Measurements from ENCODE around the gene GNAO1. TPM values are rescaled to one million over a fixed set of nuclear protein-coding genes. Genes with fewer than 3 reads are reported as not detected.
"Not testable (repeated sequence)": the region's sequence is repeated elsewhere in the genome, so short reads cannot be mapped to it uniquely, and the experiment has no call there.

Gene GNAO1
- total RNA-seq, 1 donor from 2014 or later, result 14.6 TPM

GRCh38 chr16:56373003-56373402, 181.7 kb downstream of the GNAO1 start:
- DNase-seq (ENCODE audit: low spot score, unreplicated experiment), result no peak
- peaks cover 2% of the 10 kb centered on the region for H3K9me3 Mint-ChIP-seq (ENCODE audit: low read depth)
- H3K27me3 Mint-ChIP-seq, result no peaks in the 10 kb centered on the region
- H3K27ac Mint-ChIP-seq, result no peak overlapping the region
- H3K36me3 Mint-ChIP-seq (ENCODE audit: insufficient read depth), result peaks cover 13% of the 10 kb centered on the region
- peaks cover 27% of the 10 kb centered on the region for H3K4me1 Mint-ChIP-seq (ENCODE audit: low read depth)
- no peak overlapping the region for H3K4me3 Mint-ChIP-seq (ENCODE audit: low read depth)
- no peak for TF ChIP-seq CTCF (IDR thresholded peaks at IDR 0.05; ENCODE audit: unreplicated experiment)

- not testable (repeated sequence) for H3K27me3 Mint-ChIP-seq, H3K27ac Mint-ChIP-seq
- peaks cover 38% of the 10 kb centered on the region for H3K36me3 Mint-ChIP-seq (ENCODE audit: insufficient read depth)
Observed at GRCh38 chr16:56375792-56376191, 184.5 kb downstream of the GNAO1 start.

GRCh38 chr16:56379044-56379443, 187.8 kb downstream of the GNAO1 start:
- H3K4me3 Mint-ChIP-seq (ENCODE audit: low read depth); DNase-seq (ENCODE audit: low spot score, unreplicated experiment); H3K27me3 Mint-ChIP-seq; H3K27ac Mint-ChIP-seq: not testable (repeated sequence)
- H3K4me1 Mint-ChIP-seq (ENCODE audit: low read depth), result peaks cover 15% of the 10 kb centered on the region
- peaks cover 67% of the 10 kb centered on the region for H3K36me3 Mint-ChIP-seq (ENCODE audit: insufficient read depth)
- H3K9me3 Mint-ChIP-seq (ENCODE audit: low read depth), result peaks cover 34% of the 10 kb centered on the region

More at GRCh38 chr16:56375792-56376191, 184.5 kb downstream of the GNAO1 start:
- peaks cover 23% of the 10 kb centered on the region for H3K4me1 Mint-ChIP-seq (ENCODE audit: low read depth)
- DNase-seq (ENCODE audit: low spot score, unreplicated experiment); H3K4me3 Mint-ChIP-seq (ENCODE audit: low read depth): not testable (repeated sequence)
- peaks cover 24% of the 10 kb centered on the region for H3K9me3 Mint-ChIP-seq (ENCODE audit: low read depth)

GRCh38 chr16:56380778-56381485, 189.6 kb downstream of the GNAO1 start:
- H3K27ac Mint-ChIP-seq; DNase-seq (ENCODE audit: low spot score, unreplicated experiment); H3K27me3 Mint-ChIP-seq; H3K4me3 Mint-ChIP-seq (ENCODE audit: low read depth): not testable (repeated sequence)
- peaks cover 79% of the 10 kb centered on the region for H3K36me3 Mint-ChIP-seq (ENCODE audit: insufficient read depth)
- H3K9me3 Mint-ChIP-seq (ENCODE audit: low read depth), result peaks cover 34% of the 10 kb centered on the region
- H3K4me1 Mint-ChIP-seq (ENCODE audit: low read depth), result peaks cover 13% of the 10 kb centered on the region

GRCh38 chr16:56382459-56382858, 191.2 kb downstream of the GNAO1 start:
- Mint-ChIP-seq H3K27ac (no peak overlapping the region), H3K4me3 (ENCODE audit: low read depth) (no peak overlapping the region), H3K4me1 (ENCODE audit: low read depth) (peaks cover 7% of the 10 kb centered on the region), H3K36me3 (ENCODE audit: insufficient read depth) (peaks cover 76% of the 10 kb centered on the region), H3K27me3 (no peaks in the 10 kb centered on the region), H3K9me3 (ENCODE audit: low read depth) (peaks cover 34% of the 10 kb centered on the region)
- TF ChIP-seq CTCF (IDR thresholded peaks at IDR 0.05; ENCODE audit: unreplicated experiment), result no peak
- DNase-seq (ENCODE audit: low spot score, unreplicated experiment), result no peak

GRCh38 chr16:56382901-56383355, 191.6 kb downstream of the GNAO1 start:
- H3K27me3 Mint-ChIP-seq, result no peaks in the 10 kb centered on the region
- no peak overlapping the region for H3K4me3 Mint-ChIP-seq (ENCODE audit: low read depth)
- peaks cover 33% of the 10 kb centered on the region for H3K9me3 Mint-ChIP-seq (ENCODE audit: low read depth)
- H3K4me1 Mint-ChIP-seq (ENCODE audit: low read depth), result peaks cover 7% of the 10 kb centered on the region
- no peak for DNase-seq (ENCODE audit: low spot score, unreplicated experiment)
- H3K36me3 Mint-ChIP-seq (ENCODE audit: insufficient read depth), result peaks cover 74% of the 10 kb centered on the region
- H3K27ac Mint-ChIP-seq, result no peak overlapping the region
- no peak for TF ChIP-seq CTCF (IDR thresholded peaks at IDR 0.05; ENCODE audit: unreplicated experiment)

Data from progenitor cell of endocrine pancreas (in vitro differentiated cells).